ENCODE measurements around the gene LRRC4C.

Gene LRRC4C

GRCh38 chr11:41383768-41384167 is 75.7 kb downstream of the LRRC4C start:
- no peaks in the 10 kb centered on the region for H3K9me3 ChIP-seq (ENCODE audit: severe bottlenecking)
- no peaks in the 10 kb centered on the region for H3K4me1 ChIP-seq (ENCODE audit: insufficient read depth, poor library complexity, severe bottlenecking)
- H3K36me3 ChIP-seq (ENCODE audit: low read depth) = no peaks in the 10 kb centered on the region
- no peak overlapping the region for H3K27ac ChIP-seq (ENCODE audit: poor library complexity, severe bottlenecking)
- no peak overlapping the region for H3K4me3 ChIP-seq (ENCODE audit: severe bottlenecking)
- TF ChIP-seq, protein P1, sequence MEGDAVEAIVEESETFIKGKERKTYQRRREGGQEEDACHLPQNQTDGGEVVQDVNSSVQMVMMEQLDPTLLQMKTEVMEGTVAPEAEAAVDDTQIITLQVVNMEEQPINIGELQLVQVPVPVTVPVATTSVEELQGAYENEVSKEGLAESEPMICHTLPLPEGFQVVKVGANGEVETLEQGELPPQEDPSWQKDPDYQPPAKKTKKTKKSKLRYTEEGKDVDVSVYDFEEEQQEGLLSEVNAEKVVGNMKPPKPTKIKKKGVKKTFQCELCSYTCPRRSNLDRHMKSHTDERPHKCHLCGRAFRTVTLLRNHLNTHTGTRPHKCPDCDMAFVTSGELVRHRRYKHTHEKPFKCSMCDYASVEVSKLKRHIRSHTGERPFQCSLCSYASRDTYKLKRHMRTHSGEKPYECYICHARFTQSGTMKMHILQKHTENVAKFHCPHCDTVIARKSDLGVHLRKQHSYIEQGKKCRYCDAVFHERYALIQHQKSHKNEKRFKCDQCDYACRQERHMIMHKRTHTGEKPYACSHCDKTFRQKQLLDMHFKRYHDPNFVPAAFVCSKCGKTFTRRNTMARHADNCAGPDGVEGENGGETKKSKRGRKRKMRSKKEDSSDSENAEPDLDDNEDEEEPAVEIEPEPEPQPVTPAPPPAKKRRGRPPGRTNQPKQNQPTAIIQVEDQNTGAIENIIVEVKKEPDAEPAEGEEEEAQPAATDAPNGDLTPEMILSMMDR (IDR thresholded peaks at IDR 0.05; ENCODE audit: poor library complexity, severe bottlenecking) = no peak
- H3K27me3 ChIP-seq (ENCODE audit: insufficient read depth, poor library complexity, severe bottlenecking) = no peaks in the 10 kb centered on the region
- ATAC-seq (ENCODE audit: low read depth) = no peak
- no peak for DNase-seq (ENCODE audit: low spot score)

DNA sequence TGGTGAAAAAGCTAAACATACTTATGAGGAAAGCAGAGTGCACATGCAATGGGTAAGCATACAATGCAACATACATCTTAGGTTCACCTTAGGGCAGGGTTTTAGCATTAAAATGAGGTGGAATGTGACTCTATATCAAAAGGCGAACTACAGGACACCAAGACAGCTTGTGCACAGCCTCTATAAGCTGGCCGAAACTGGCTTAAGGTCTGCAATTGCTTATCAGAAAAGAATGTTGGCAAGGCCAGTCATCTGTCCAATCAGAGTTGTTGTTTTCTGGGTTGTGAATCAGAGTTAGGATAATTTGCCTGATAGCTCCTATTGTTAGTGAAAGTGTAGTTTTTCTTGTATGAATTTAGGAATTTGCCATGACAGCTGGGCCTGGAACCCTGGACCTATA is 76.5 kb downstream of the LRRC4C start:
- Histone ChIP-seq H3K27ac (ENCODE audit: poor library complexity, severe bottlenecking) (no peak overlapping the region), H3K36me3 (ENCODE audit: low read depth) (no peaks in the 10 kb centered on the region), H3K4me3 (ENCODE audit: severe bottlenecking) (no peak overlapping the region), H3K4me1 (ENCODE audit: insufficient read depth, poor library complexity, severe bottlenecking) (no peaks in the 10 kb centered on the region), H3K27me3 (ENCODE audit: insufficient read depth, poor library complexity, severe bottlenecking) (no peaks in the 10 kb centered on the region), H3K9me3 (ENCODE audit: severe bottlenecking) (no peaks in the 10 kb centered on the region)
- no peak for DNase-seq (ENCODE audit: low spot score)
- ATAC-seq (ENCODE audit: low read depth) = no peak
- TF ChIP-seq, protein P1 (IDR thresholded peaks at IDR 0.05; ENCODE audit: poor library complexity, severe bottlenecking) = no peak

DNA sequence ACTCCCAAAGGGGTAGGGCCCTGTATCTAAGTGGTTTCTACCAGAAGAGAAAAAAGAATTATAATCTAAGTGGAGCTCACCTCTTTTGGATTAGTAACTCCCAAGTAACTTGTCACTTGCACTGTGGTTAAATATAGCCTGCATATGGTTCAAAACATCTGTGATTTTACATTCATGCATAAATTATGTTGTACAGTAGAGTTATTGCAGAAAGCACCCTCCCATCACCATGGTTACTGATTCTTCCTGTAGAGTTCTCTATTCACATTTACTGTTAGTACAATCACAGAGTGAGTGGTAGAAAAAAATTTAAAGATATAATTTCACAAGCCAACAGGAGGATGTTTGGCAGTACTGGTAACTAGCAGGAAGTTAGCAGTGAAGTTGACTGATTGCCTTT is 80.4 kb downstream of the LRRC4C start:
- DNase-seq (ENCODE audit: low spot score) (no peak), ATAC-seq (ENCODE audit: low read depth) (no peak)
- Histone ChIP-seq H3K4me1 (ENCODE audit: insufficient read depth, poor library complexity, severe bottlenecking) (no peaks in the 10 kb centered on the region), H3K4me3 (ENCODE audit: severe bottlenecking) (no peak overlapping the region), H3K27ac (ENCODE audit: poor library complexity, severe bottlenecking) (no peak overlapping the region), H3K27me3 (ENCODE audit: insufficient read depth, poor library complexity, severe bottlenecking) (no peaks in the 10 kb centered on the region), H3K9me3 (ENCODE audit: severe bottlenecking) (no peaks in the 10 kb centered on the region), H3K36me3 (ENCODE audit: low read depth) (no peaks in the 10 kb centered on the region)
- TF ChIP-seq, protein P1 (IDR thresholded peaks at IDR 0.05; ENCODE audit: poor library complexity, severe bottlenecking) = no peak

DNA sequence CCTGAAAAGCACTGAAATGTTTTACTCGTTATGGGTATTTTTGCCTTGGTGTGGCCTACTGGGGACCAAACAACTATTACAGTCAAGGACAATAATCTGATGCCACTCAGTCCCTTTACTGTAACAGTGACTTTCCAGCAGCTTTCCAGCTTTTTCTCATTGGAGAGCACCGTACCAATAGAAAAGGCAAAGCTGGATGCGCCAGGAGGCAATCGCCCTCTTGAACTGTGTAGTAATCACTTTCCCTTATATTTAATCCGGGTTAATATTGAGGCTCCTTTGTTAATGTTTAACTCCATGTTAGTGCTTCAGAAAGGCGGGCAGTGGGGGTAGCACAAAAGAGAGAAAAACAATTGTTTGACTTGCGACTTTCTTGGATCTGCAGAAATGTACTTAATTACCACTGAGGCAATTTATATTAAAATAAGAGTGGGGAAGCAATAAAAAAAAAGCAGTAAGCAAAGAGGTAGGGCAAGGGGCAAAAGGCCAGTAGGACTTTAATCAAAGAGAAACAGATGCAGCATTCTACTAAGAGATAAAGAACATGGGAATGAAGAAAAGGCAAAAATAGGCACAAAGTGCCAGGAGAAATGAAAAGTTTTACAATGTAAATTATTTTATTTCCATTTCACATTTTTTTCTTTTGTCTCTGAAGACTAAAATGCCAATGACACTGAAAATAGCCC is 81.6 kb downstream of the LRRC4C start:
- no peaks in the 10 kb centered on the region for H3K4me1 ChIP-seq (ENCODE audit: insufficient read depth, poor library complexity, severe bottlenecking)
- no peak for DNase-seq (ENCODE audit: low spot score)
- TF ChIP-seq, protein P1 (IDR thresholded peaks at IDR 0.05; ENCODE audit: poor library complexity, severe bottlenecking) = no peak
- H3K9me3 ChIP-seq (ENCODE audit: severe bottlenecking) = no peaks in the 10 kb centered on the region
- no peak overlapping the region for H3K4me3 ChIP-seq (ENCODE audit: severe bottlenecking)
- no peaks in the 10 kb centered on the region for H3K27me3 ChIP-seq (ENCODE audit: insufficient read depth, poor library complexity, severe bottlenecking)
- ATAC-seq (ENCODE audit: low read depth) = no peak
- no peaks in the 10 kb centered on the region for H3K36me3 ChIP-seq (ENCODE audit: low read depth)
- no peak overlapping the region for H3K27ac ChIP-seq (ENCODE audit: poor library complexity, severe bottlenecking)

GRCh38 chr11:41351825-41352224 is 107.6 kb downstream of the LRRC4C start:
- H3K36me3 ChIP-seq (ENCODE audit: low read depth) = no peaks in the 10 kb centered on the region
- no peaks in the 10 kb centered on the region for H3K4me1 ChIP-seq (ENCODE audit: insufficient read depth, poor library complexity, severe bottlenecking)
- no peaks in the 10 kb centered on the region for H3K9me3 ChIP-seq (ENCODE audit: severe bottlenecking)
- TF ChIP-seq, protein P1 (IDR thresholded peaks at IDR 0.05; ENCODE audit: poor library complexity, severe bottlenecking) = no peak
- H3K4me3 ChIP-seq (ENCODE audit: severe bottlenecking) = no peak overlapping the region
- no peak overlapping the region for H3K27ac ChIP-seq (ENCODE audit: poor library complexity, severe bottlenecking)
- no peak for ATAC-seq (ENCODE audit: low read depth)
- no peaks in the 10 kb centered on the region for H3K27me3 ChIP-seq (ENCODE audit: insufficient read depth, poor library complexity, severe bottlenecking)
- no peak for DNase-seq (ENCODE audit: low spot score)
